LNCAP (cell line): ENCODE results near the gene OTOG.

Source experiments
- TF ChIP-seq, protein P1 (sequence below): fragments of 450-650 bp; IDR thresholded peaks from 2 replicates; pipeline ENCODE4 v1.5.1; 2017; ENCODE audit warnings: mild to moderate bottlenecking

The OTOG gene

DNA sequence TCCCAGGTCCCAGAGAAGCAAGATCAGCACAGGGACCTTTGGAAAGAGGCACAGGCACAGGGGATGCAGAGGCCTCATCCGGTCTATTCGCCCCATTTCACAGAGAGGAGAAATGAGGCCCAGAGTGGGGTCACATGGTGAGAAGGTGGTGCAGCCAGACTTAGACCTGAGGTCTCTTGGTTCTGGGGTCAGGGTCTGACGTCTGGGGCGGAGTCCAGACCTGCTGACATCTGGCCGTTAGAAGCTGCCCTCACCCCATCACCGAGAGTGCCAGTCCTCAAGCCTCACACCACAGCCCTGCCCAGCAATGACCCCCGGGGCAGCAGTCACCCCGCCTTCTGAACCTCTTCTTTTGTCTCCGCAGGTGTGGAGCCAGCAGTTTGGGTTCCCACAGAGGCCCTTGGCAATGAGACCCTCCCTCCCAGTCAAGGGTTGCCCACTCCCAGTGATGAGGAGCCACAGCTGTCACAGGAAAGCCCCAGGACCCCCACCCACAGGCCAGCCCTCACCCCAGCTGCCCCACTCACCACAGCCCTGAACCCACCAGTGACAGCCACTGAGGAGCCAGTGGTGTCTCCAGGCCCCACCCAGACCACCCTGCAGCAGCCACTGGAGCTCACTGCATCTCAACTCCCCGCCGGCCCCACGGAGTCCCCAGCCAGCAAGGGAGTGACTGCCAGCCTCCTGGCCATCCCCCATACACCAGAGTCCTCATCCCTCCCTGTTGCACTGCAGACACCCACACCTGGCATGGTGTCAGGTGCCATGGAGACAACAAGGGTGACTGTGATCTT is 62.4 kb downstream of the OTOG start:
- TF ChIP-seq, protein P1, sequence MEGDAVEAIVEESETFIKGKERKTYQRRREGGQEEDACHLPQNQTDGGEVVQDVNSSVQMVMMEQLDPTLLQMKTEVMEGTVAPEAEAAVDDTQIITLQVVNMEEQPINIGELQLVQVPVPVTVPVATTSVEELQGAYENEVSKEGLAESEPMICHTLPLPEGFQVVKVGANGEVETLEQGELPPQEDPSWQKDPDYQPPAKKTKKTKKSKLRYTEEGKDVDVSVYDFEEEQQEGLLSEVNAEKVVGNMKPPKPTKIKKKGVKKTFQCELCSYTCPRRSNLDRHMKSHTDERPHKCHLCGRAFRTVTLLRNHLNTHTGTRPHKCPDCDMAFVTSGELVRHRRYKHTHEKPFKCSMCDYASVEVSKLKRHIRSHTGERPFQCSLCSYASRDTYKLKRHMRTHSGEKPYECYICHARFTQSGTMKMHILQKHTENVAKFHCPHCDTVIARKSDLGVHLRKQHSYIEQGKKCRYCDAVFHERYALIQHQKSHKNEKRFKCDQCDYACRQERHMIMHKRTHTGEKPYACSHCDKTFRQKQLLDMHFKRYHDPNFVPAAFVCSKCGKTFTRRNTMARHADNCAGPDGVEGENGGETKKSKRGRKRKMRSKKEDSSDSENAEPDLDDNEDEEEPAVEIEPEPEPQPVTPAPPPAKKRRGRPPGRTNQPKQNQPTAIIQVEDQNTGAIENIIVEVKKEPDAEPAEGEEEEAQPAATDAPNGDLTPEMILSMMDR = no peak

DNA sequence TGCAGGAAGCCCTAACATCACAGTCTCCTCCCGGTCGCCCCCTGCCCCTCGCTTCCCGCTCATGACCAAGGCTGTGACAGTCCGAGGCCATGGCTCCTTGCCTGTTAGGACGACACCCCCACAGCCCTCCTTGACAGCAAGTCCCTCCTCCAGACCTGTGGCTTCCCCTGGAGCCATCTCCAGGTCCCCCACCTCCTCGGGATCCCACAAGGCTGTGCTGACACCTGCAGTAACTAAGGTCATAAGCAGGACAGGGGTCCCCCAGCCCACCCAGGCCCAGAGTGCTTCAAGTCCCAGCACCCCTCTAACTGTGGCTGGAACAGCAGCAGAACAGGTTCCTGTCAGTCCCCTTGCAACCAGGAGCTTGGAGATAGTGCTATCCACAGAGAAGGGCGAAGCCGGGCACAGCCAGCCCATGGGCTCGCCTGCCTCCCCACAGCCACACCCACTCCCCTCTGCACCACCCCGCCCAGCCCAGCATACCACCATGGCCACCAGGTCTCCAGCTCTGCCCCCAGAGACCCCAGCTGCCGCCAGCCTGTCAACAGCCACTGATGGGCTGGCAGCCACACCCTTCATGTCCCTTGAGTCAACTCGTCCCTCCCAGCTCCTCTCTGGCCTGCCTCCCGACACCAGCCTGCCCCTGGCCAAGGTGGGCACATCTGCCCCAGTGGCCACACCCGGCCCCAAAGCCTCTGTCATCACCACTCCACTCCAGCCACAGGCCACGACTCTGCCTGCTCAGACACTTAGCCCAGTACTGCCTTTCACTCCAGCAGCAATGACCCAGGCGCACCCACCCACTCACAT is 63.2 kb downstream of the OTOG start:
- TF ChIP-seq, protein P1 = no peak

DNA sequence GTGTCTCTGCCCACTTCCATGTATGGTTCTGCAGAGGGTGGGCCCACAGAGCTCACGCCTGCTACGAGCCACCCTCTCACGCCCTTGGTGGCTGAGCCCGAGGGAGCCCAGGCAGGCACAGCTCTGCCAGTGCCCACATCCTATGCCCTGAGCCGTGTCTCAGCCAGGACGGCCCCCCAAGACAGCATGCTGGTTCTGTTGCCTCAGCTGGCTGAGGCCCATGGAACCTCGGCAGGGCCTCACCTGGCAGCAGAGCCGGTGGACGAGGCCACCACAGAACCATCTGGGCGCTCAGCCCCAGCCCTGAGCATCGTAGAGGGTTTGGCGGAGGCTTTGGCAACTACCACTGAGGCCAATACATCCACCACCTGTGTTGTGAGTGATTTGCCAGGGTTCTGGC is 64.0 kb downstream of the OTOG start:
- TF ChIP-seq, protein P1 = no peak

DNA sequence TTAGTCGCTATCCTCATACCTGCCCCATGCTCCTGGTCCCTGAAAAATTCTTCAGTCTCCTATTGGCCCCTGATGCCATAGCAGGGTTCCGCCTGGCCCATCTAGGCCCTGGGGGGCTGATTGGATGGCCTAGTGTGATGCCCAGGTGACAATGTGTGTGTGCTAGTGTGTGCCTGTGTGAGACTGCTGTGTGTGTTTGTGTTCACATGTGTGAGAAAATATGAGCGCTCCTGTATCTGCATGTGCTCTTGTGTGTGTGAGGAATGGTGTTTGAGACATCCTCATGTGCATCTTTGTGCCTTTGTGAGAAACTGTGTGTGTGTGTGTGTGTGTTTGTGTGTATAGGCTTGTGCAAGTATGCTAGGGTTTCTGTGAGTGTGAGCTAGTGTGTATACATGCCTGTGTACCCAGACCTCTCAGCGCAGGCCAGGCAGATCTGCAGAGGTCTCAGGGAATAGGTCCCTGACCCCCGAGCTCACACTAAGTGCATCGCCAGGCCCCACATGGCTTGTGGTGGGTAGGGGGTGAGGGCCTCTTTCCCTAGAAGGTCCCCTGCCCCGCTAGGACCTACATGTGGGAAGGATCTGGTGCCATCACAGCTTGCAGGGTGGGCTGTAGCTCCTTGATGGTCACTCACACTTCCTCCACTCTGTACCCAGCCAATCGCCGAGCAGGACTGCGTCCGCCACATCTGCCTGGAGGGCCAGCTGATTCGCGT is 64.6 kb downstream of the OTOG start:
- TF ChIP-seq, protein P1 = no peak

DNA sequence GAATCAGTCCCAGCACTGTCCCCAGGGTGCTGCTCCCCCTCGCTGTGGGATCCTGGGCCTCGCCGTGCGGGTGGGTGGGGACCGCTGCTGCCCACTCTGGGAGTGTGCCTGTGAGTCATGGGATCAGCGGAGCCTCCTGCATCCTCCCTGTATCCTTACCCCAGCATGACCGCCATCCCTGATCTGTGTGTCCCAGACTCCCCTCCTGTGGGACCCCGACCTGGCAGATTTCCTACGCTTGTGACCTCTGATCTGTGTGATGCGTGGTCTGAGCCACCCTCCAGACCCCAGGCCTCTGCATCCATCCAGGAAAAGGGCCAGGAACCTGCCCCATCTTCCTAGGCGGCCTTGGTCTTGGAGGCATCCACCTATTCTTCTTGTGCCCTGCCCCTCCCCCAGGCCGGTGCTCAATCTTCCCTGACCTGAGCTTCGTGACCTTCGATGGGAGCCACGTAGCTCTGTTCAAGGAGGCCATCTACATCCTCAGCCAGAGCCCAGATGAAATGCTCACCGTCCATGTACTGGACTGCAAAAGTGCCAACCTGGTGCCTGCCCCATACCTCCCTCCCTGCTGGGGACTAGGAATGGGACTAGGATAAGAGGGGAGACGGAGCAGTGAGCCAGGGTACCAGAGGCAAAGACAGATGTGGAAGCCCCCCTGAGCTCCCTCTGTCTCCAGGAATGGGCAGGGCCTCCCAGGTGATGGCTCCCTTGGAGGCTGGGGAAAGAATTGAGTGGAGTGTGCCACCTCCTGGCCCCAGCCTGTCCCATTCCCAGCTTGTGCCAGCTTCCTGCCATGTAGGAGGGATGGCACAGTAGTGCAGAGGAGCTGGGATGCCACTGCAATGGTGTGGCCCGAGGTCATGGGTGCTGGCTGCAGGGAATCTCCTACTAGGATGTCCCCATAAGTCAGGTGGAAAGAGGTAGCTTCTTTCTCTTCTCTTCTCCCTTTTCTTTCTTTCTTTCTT is 65.4 kb downstream of the OTOG start:
- TF ChIP-seq, protein P1 = no peak

DNA sequence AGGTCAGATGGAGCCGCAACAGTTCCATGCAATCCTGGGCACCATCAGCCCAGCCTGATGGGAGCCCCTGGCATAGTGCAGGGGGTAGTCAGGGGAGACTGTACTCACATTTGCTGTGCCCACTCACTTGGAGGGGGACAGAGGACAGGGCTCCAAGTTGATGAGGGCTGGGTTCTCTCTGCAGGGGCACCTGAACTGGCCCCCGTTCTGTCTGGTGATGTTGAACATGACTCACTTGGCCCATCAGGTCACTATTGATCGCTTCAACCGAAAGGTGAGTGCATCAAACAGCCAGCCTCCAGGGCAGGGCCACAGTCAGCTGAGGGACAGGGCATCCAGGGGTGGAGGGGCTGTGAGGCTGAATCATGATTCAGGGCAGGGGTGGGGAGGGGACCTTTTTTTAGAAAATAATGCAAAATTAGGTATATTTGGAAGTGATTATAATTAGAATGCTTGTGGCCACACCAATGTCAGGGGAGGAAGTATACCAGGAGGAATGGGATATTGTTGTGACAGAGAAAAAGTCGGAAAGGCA is 66.4 kb downstream of the OTOG start:
- TF ChIP-seq, protein P1 = no peak
